Glutamatergic neuron (in vitro differentiated cells): ENCODE data around the gene GM2A. TPM values are rescaled to one million over a fixed set of nuclear protein-coding genes. Genes with fewer than 3 reads are reported as not detected.
A peak's percentile ranks its signal among the peaks of the same experiment; 100 is the strongest.
"Not testable (repeated sequence)": the region's sequence is repeated elsewhere in the genome, so short reads cannot be mapped to it uniquely, and the experiment has no call there.

Experiments
- DNase-seq: peaks from one replicate; pipeline ENCODE4 v3.0.0; 2022
- H3K27ac Mint-ChIP-seq: one replicate; pipeline ENCODE4 v1.8.0; 2020; ENCODE audit warnings: mild to moderate bottlenecking, mixed read lengths, inconsistent platforms; ENCODE audit not compliant: unreplicated experiment
- H3K27me3 Mint-ChIP-seq: one replicate; pipeline ENCODE4 v1.8.0; 2020; ENCODE audit warnings: mild to moderate bottlenecking, moderate library complexity, mixed read lengths, inconsistent platforms; ENCODE audit not compliant: unreplicated experiment
- H3K36me3 Mint-ChIP-seq: one replicate; pipeline ENCODE4 v1.8.0; 2020; ENCODE audit warnings: mild to moderate bottlenecking, mixed read lengths, inconsistent platforms; ENCODE audit not compliant: unreplicated experiment
- H3K4me1 Mint-ChIP-seq: one replicate; pipeline ENCODE4 v1.8.0; 2020; ENCODE audit warnings: mild to moderate bottlenecking, low read depth, mixed read lengths, inconsistent platforms; ENCODE audit not compliant: unreplicated experiment
- H3K4me3 Mint-ChIP-seq: one replicate; pipeline ENCODE4 v1.8.0; 2020; ENCODE audit warnings: mild to moderate bottlenecking, mixed read lengths, inconsistent platforms; ENCODE audit not compliant: unreplicated experiment
- H3K9me3 Mint-ChIP-seq: one replicate; pipeline ENCODE4 v1.8.0; 2020; ENCODE audit warnings: mild to moderate bottlenecking, moderate library complexity, mixed read lengths, inconsistent platforms; ENCODE audit not compliant: unreplicated experiment
- total RNA-seq: library from RNA; stranded (reverse); fragmentation: NEBNext Ultra II Directional; extraction: Animal tissue kit (Norgen Biotek cat#: 25700); gene quantifications from one replicate; pipeline ENCODE4 v1.2.1, GENCODE V29; 2021; ENCODE audit not compliant: unreplicated experiment
- TF ChIP-seq, protein P1 (sequence below): fragments of 200-600 bp; sonication (generic); IDR thresholded peaks from one replicate; pipeline ENCODE4 v1.5.0; 2021; ENCODE audit not compliant: partially characterized antibody, unreplicated experiment

GM2A gene
- total RNA-seq, 1 donor from 2014 or later, result 13.7 TPM

DNA sequence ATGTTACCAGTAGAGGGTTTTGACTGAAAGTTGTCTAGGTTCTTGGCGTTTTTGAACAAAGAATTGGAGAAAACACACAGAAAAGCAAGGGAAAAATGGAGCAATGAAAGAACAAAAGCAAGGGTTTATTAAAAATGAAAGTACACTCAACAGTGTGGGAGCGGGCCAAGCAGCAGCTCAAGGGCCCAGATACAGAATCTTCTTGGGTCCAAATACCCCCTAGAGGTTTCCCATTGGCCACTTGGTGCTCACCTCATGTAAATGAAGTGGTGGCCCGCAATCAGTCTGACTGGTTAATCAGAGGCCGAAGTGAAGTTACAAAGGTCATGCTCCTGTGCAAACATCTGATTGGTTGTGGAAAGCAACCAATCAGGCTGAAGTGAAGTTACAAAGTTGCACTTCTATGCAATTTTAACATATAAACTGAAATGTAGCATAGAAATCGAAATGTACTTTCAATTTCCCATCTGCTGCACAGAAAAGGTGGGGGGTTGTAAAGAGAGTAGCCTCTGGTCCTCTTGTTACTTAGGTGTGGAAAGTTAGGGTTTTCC lies 1.9 kb upstream of the GM2A start:
- no peaks in the 10 kb centered on the region for H3K36me3 Mint-ChIP-seq
- no peak for DNase-seq
- peaks cover 10% of the 10 kb centered on the region for H3K9me3 Mint-ChIP-seq
- TF ChIP-seq, protein P1, sequence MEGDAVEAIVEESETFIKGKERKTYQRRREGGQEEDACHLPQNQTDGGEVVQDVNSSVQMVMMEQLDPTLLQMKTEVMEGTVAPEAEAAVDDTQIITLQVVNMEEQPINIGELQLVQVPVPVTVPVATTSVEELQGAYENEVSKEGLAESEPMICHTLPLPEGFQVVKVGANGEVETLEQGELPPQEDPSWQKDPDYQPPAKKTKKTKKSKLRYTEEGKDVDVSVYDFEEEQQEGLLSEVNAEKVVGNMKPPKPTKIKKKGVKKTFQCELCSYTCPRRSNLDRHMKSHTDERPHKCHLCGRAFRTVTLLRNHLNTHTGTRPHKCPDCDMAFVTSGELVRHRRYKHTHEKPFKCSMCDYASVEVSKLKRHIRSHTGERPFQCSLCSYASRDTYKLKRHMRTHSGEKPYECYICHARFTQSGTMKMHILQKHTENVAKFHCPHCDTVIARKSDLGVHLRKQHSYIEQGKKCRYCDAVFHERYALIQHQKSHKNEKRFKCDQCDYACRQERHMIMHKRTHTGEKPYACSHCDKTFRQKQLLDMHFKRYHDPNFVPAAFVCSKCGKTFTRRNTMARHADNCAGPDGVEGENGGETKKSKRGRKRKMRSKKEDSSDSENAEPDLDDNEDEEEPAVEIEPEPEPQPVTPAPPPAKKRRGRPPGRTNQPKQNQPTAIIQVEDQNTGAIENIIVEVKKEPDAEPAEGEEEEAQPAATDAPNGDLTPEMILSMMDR, result no peak
- no peak overlapping the region for H3K27ac Mint-ChIP-seq
- peaks cover 7% of the 10 kb centered on the region for H3K4me1 Mint-ChIP-seq
- no peak overlapping the region for H3K4me3 Mint-ChIP-seq
- H3K27me3 Mint-ChIP-seq, result peaks cover 10% of the 10 kb centered on the region

DNA sequence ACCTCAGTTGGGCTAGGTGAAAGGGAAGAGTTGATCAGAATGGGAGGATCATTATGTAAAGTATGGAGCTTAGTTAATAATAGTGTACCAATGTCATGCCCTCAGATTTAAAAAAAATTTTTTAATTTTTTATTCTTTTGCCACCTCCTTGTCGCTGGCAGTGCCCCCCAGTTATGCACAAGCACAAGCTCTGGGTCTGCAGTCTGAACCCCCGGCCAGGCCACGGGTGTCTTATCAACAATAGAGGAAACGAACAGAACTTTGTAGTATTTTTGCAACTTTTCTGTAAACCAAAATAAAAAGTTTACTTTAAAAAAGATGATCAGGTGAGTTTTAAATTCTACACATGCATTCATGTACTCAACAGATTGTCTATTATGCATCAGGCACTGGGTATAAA lies 1.4 kb upstream of the GM2A start:
- no peak for DNase-seq
- Mint-ChIP-seq H3K27me3 (peaks cover 10% of the 10 kb centered on the region), H3K36me3 (no peaks in the 10 kb centered on the region), H3K27ac (no peak overlapping the region), H3K4me1 (peaks cover 7% of the 10 kb centered on the region), H3K4me3 (peak overlapping the region; percentile 89), H3K9me3 (peaks cover 10% of the 10 kb centered on the region)
- TF ChIP-seq, protein P1, result no peak

- H3K27me3 Mint-ChIP-seq, result peaks cover 10% of the 10 kb centered on the region
- peaks cover 10% of the 10 kb centered on the region for H3K9me3 Mint-ChIP-seq
- H3K4me3 Mint-ChIP-seq, result peak overlapping the region; percentile 83
- H3K27ac Mint-ChIP-seq, result peak overlapping the region; percentile 54
- TF ChIP-seq, protein P1, result no peak
- DNase-seq, result no peak
- H3K4me1 Mint-ChIP-seq, result peaks cover 7% of the 10 kb centered on the region
- H3K36me3 Mint-ChIP-seq, result no peaks in the 10 kb centered on the region
These were observed 593 bp downstream of the GM2A start for GRCh38 chr5:151253605-151253950.

GRCh38 chr5:151254556-151254955 lies 1.6 kb downstream of the GM2A start:
- no peak for DNase-seq
- no peak overlapping the region for H3K27ac Mint-ChIP-seq
- no peaks in the 10 kb centered on the region for H3K36me3 Mint-ChIP-seq
- TF ChIP-seq, protein P1, result no peak
- H3K4me3 Mint-ChIP-seq, result no peak overlapping the region
- peaks cover 10% of the 10 kb centered on the region for H3K27me3 Mint-ChIP-seq
- H3K9me3 Mint-ChIP-seq, result peaks cover 10% of the 10 kb centered on the region
- peaks cover 7% of the 10 kb centered on the region for H3K4me1 Mint-ChIP-seq

DNA sequence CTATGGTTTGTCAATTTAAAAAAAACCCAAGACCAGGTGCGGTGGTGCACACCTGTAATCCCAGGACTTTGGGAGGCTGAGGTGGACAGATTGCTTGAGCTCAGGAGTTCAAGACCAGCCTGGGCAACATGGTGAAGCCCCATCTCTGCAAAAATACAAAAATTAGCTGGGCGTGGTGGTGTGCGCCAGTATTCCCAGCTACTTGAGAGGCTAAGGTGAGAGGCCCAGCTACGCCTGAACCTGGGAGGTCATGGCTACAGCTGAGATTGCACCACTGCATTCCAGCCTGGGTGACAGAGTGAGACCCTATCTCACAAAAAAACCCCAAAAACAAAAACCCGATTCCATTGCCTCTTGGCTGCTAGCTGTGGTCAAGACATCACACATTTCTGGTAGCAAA lies 2.0 kb downstream of the GM2A start:
- H3K4me3 Mint-ChIP-seq, H3K9me3 Mint-ChIP-seq, H3K36me3 Mint-ChIP-seq, H3K4me1 Mint-ChIP-seq, H3K27me3 Mint-ChIP-seq, DNase-seq, H3K27ac Mint-ChIP-seq: not testable (repeated sequence)
